GM19438 (cell line): ENCODE data around the gene CD74.

Experiments
- ATAC-seq: cut with Tn5 transposase; IDR thresholded peaks from one replicate; pipeline ENCODE4 v1.9.1; 2021; ENCODE audit warnings: low read depth; ENCODE audit not compliant: unreplicated experiment

CD74 gene

GRCh38 chr5:150397782-150398721, 14.7 kb downstream of the CD74 start:
- ATAC-seq: no peak

GRCh38 chr5:150397146-150397781, 15.4 kb downstream of the CD74 start:
- ATAC-seq: no peak

- no peak for ATAC-seq
Measured at GRCh38 chr5:150396267-150396666, 16.4 kb downstream of the CD74 start.

GRCh38 chr5:150395688-150395975, 17.1 kb downstream of the CD74 start:
- no peak for ATAC-seq

- no peak for ATAC-seq
Measured at GRCh38 chr5:150394912-150395687, 17.6 kb downstream of the CD74 start.

- ATAC-seq: no peak
Measured at GRCh38 chr5:150394131-150394530, 18.6 kb downstream of the CD74 start.

- no peak for ATAC-seq
Measured at GRCh38 chr5:150393096-150393645, 19.5 kb downstream of the CD74 start.

GRCh38 chr5:150392680-150393079, 20.0 kb downstream of the CD74 start:
- no peak for ATAC-seq

- no peak for ATAC-seq
Measured at GRCh38 chr5:150391986-150392385, 20.7 kb downstream of the CD74 start.

- no peak for ATAC-seq
Measured at GRCh38 chr5:150391064-150391834, 21.5 kb downstream of the CD74 start.

- no peak for ATAC-seq
Measured at GRCh38 chr5:150389531-150390266, 23.0 kb downstream of the CD74 start.

GRCh38 chr5:150386024-150386855, 26.5 kb downstream of the CD74 start:
- no peak for ATAC-seq

GRCh38 chr5:150384701-150385100, 28.0 kb downstream of the CD74 start:
- no peak for ATAC-seq

- ATAC-seq: no peak
Measured at GRCh38 chr5:150377964-150378694, 34.6 kb downstream of the CD74 start.

- ATAC-seq: no peak
Measured at GRCh38 chr5:150376799-150377771, 35.6 kb downstream of the CD74 start.

- ATAC-seq: no peak
Measured at GRCh38 chr5:150374651-150375050, 38.1 kb downstream of the CD74 start.

- no peak for ATAC-seq
Measured at GRCh38 chr5:150372639-150373038, 40.1 kb downstream of the CD74 start.
